ENCODE data around the gene PTGER4. TPM values are rescaled to one million over a fixed set of nuclear protein-coding genes. Genes with fewer than 3 reads are reported as not detected.

PTGER4 gene
- total RNA-seq, 2 donors from 2014 or later = 0.15 to 0.71 TPM

- Mint-ChIP-seq H3K36me3 (ENCODE audit: low read depth) (no peaks in the 10 kb centered on the region), H3K27ac (no peak overlapping the region), H3K4me1 (peaks cover 12% of the 10 kb centered on the region), H3K9me3 (no peaks in the 10 kb centered on the region), H3K4me3 (no peak overlapping the region), H3K27me3 (ENCODE audit: insufficient read depth) (peaks cover 26% of the 10 kb centered on the region)
- Histone ChIP-seq H3K36me3 (ENCODE audit: control insufficient read depth, insufficient read depth, low read length) (no peaks in the 10 kb centered on the region), H3K4me3 (ENCODE audit: low read length) (no peak overlapping the region), H3K27me3 (ENCODE audit: control insufficient read depth, insufficient read depth, low read length, poor library complexity, severe bottlenecking) (peaks cover 18% of the 10 kb centered on the region), H3K4me1 (ENCODE audit: control insufficient read depth, insufficient read depth, low read length) (no peaks in the 10 kb centered on the region), H3K9ac (ENCODE audit: extremely low read depth, low read length, poor library complexity, severe bottlenecking) (no peak overlapping the region), H3K27ac (ENCODE audit: low read depth, low read length) (no peak overlapping the region), H3K9me3 (ENCODE audit: control insufficient read depth, low read length) (no peaks in the 10 kb centered on the region)
- no peak for TF ChIP-seq CTCF (conservative IDR thresholded peaks at IDR 0.05)
- DNase-seq = no peak
- WGBS, 2 experiments (ENCODE audit: insufficient coverage in 1 of 2, insufficient read length in 1 of 2) = 89 to 98% methylated on average over 7 of the region's 7 CpGs
Measured at GRCh38 chr5:40675396-40676133, 4.2 kb upstream of the PTGER4 start.

GRCh38 chr5:40676613-40677343 lies 2.9 kb upstream of the PTGER4 start:
- peak; percentile 74 for DNase-seq
- no peak for TF ChIP-seq CTCF (conservative IDR thresholded peaks at IDR 0.05)
- Mint-ChIP-seq H3K4me1 (peaks cover 21% of the 10 kb centered on the region), H3K4me3 (no peak overlapping the region), H3K36me3 (ENCODE audit: low read depth) (no peaks in the 10 kb centered on the region), H3K27ac (no peak overlapping the region), H3K9me3 (no peaks in the 10 kb centered on the region), H3K27me3 (ENCODE audit: insufficient read depth) (peaks cover 38% of the 10 kb centered on the region)
- H3K4me1 ChIP-seq (ENCODE audit: control insufficient read depth, insufficient read depth, low read length) = no peaks in the 10 kb centered on the region
- no peak overlapping the region for H3K9ac ChIP-seq (ENCODE audit: extremely low read depth, low read length, poor library complexity, severe bottlenecking)
- H3K27me3 ChIP-seq (ENCODE audit: control insufficient read depth, insufficient read depth, low read length, poor library complexity, severe bottlenecking) = peaks cover 30% of the 10 kb centered on the region
- H3K4me3 ChIP-seq (ENCODE audit: low read length) = no peak overlapping the region
- no peaks in the 10 kb centered on the region for H3K36me3 ChIP-seq (ENCODE audit: control insufficient read depth, insufficient read depth, low read length)
- 22 to 65% methylated on average over 1 to 3 of the region's 3 CpGs for WGBS, 2 experiments (ENCODE audit: insufficient coverage in 1 of 2, insufficient read length in 1 of 2)
- no peak overlapping the region for H3K27ac ChIP-seq (ENCODE audit: low read depth, low read length)
- H3K9me3 ChIP-seq (ENCODE audit: control insufficient read depth, low read length) = no peaks in the 10 kb centered on the region

- Histone ChIP-seq H3K4me3 (ENCODE audit: low read length) (no peak overlapping the region), H3K27me3 (ENCODE audit: control insufficient read depth, insufficient read depth, low read length, poor library complexity, severe bottlenecking) (peaks cover 37% of the 10 kb centered on the region), H3K9ac (ENCODE audit: extremely low read depth, low read length, poor library complexity, severe bottlenecking) (no peak overlapping the region), H3K27ac (ENCODE audit: low read depth, low read length) (no peak overlapping the region), H3K4me1 (ENCODE audit: control insufficient read depth, insufficient read depth, low read length) (no peaks in the 10 kb centered on the region), H3K36me3 (ENCODE audit: control insufficient read depth, insufficient read depth, low read length) (no peaks in the 10 kb centered on the region), H3K9me3 (ENCODE audit: control insufficient read depth, low read length) (no peaks in the 10 kb centered on the region)
- H3K36me3 Mint-ChIP-seq (ENCODE audit: low read depth) = no peaks in the 10 kb centered on the region
- no peak overlapping the region for H3K4me3 Mint-ChIP-seq
- no peak for TF ChIP-seq CTCF (conservative IDR thresholded peaks at IDR 0.05)
- H3K4me1 Mint-ChIP-seq = peaks cover 22% of the 10 kb centered on the region
- no peaks in the 10 kb centered on the region for H3K9me3 Mint-ChIP-seq
- peaks cover 45% of the 10 kb centered on the region for H3K27me3 Mint-ChIP-seq (ENCODE audit: insufficient read depth)
- no peak overlapping the region for H3K27ac Mint-ChIP-seq
- WGBS, 2 experiments (ENCODE audit: insufficient coverage in 1 of 2, insufficient read length in 1 of 2) = 62% methylated on average over 2 of the region's 2 CpGs; no CpG with 5 or more reads in 1 of the 2 experiments
- DNase-seq = no peak
Measured at GRCh38 chr5:40677456-40677855, 2.3 kb upstream of the PTGER4 start.
